Measurements from ENCODE around the gene PHACTR1.

- TF ChIP-seq EP300 (IDR thresholded peaks at IDR 0.05; ENCODE audit: low read depth): no peak
- no peak for TF ChIP-seq CTCF (IDR thresholded peaks at IDR 0.05)
- no peak for TF ChIP-seq POLR2A (IDR thresholded peaks at IDR 0.05)
- TF ChIP-seq POLR2AphosphoS5 (IDR thresholded peaks at IDR 0.05): no peak
Measured at GRCh38 chr6:13250703-13251102, 534.1 kb downstream of the PHACTR1 start.
